Prostate gland (tissue), 2 donors: ENCODE results near the gene UBE2O. TPM values are rescaled to one million over a fixed set of nuclear protein-coding genes. Genes with fewer than 3 reads are reported as not detected.

ENCODE experiments used
- DNase-seq: peaks from one replicate; pipeline ENCODE4 v3.0.0-alpha.2; 2019; ENCODE audit warnings: low spot score
- H3K27ac ChIP-seq, 2 donors: fragments of 200-600 bp; sonication (generic); 2 replicates each; pipeline ENCODE4 v1.5.1; 2017 to 2019
- H3K27me3 ChIP-seq: fragments of 200-600 bp; sonication (generic); replicated peaks from 2 replicates; pipeline ENCODE4 v1.5.1; 2019; ENCODE audit not compliant: insufficient read depth
- H3K36me3 ChIP-seq, 2 donors: fragments of 200-600 bp; sonication (generic); 1 replicate in 1 of 2; 2 replicates in 1 of 2; pipeline versions ENCODE4 v1.5.1 to v1.8.1; 2017 to 2019
- H3K4me1 ChIP-seq: fragments of 200-600 bp; sonication (generic); replicated peaks from 2 replicates; pipeline ENCODE4 v1.5.1; 2019
- H3K4me3 ChIP-seq, 2 donors: fragments of 200-600 bp; sonication (generic); 2 replicates each; pipeline ENCODE4 v1.5.1; 2017 to 2019
- H3K9me3 ChIP-seq: fragments of 200-600 bp; sonication (generic); 2 replicates; pipeline ENCODE4 v1.5.1; 2017
- POLR2A ChIP-seq: fragments of 450-650 bp; IDR thresholded peaks from one replicate; pipeline ENCODE4 v1.6.1; 2016; ENCODE audit warnings: antibody characterized with exemption, mild to moderate bottlenecking
- POLR2AphosphoS5 ChIP-seq: sonication (generic); formaldehyde crosslinking; IDR thresholded peaks from one replicate; pipeline ENCODE4 v1.6.1; 2017; ENCODE audit warnings: antibody characterized with exemption
- WGBS: methylation state at CpG from one replicate; pipeline ENCODE4 v1.1.5; 2018; 5-methylcytosine and 5-hydroxymethylcytosine counted together
- intact Hi-C: fragments of 100-400 bp; cut with DNase I; formaldehyde crosslinking; loops from one replicate; pipeline ENCODE4 v1.14.2; 2022
- total RNA-seq, 2 donors: library from RNA; depleted of rRNA; stranded (reverse); fragments of >200 nt; gene quantifications; one replicate each; pipeline ENCODE4 v1.1.0, GENCODE V29; 2016
- TF ChIP-seq, protein P1 (sequence below), 4 experiments: fragments of 200-600 bp in 2 of 4; fragments of 450-650 bp in 2 of 4; sonication (generic) in 2 of 4; IDR thresholded peaks; 1 replicate in 3 of 4; 2 replicates in 1 of 4; pipeline ENCODE4 v1.5.1; 2016 to 2019; ENCODE audit warnings: antibody characterized with exemption in 4 of 4, mild to moderate bottlenecking in 2 of 4, moderate library complexity in 2 of 4

Gene UBE2O
- total RNA-seq, 2 donors from 2014 or later = 19.9 to 39.8 TPM

DNA sequence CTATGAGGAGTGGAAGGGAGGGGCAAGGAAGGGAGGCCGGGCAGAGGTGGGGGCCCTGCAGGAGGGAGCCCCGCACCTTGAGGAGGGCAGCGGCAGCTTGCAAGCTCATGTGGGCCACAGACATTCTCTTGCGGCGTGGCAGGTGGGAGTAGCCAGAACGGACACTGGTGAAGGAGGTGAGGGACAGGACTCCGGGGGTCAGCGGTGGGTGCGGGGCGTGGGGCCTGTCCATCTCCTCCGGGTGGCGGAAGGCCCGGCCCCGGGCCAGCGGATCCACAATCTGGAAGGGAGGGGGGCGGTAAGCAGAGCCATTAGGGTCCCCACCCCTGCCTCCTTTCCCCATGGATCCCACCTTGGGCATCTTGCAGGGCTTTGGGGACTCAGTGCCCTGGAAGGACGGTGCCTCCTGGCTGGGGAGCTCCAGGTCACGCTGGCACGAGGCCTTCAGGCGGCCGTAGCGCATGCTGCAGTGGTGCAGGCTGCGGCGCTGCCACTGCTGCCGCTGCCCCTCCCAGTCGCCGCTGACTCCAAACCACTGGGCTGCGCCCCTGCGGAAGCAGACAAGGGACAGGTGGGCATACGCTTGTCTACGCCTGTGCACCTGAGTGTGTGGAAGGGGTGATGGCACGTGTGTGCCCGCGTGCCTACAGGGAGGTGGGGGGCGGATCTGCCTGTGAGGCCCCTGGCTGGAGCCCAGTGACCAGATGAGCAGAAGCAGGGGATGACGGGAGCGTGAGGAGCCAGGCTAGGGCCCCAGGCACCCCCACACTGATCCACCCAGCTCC lies 26.0 kb upstream of the UBE2O start:
- WGBS = 91% methylated on average over 36 of the region's 37 CpGs
- no peak for DNase-seq

DNA sequence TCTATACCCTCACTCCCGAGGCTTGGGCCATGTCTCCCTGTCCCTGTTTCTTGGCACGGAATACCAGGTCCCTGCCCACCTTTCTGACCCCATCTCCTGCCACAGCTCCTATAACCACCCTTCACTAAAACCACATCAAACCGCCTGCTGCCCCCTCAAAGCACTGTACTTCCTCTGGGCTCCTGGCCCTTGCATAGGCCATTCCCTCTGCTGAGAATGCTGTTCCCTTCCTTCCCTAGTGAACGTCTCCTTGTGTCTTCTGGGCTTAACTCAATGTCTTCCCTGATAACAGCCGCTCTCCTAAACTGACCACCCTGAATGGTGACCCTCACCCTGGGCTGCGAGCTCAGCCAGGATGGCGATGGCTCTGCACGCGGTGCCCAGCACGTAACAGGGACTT lies 25.1 kb upstream of the UBE2O start:
- intact Hi-C loops = no loop called here
- H3K27ac ChIP-seq = no peak overlapping the region
- H3K36me3 ChIP-seq = no peaks in the 10 kb centered on the region
- no peaks in the 10 kb centered on the region for H3K27me3 ChIP-seq
- DNase-seq = no peak
- TF ChIP-seq, protein P1, sequence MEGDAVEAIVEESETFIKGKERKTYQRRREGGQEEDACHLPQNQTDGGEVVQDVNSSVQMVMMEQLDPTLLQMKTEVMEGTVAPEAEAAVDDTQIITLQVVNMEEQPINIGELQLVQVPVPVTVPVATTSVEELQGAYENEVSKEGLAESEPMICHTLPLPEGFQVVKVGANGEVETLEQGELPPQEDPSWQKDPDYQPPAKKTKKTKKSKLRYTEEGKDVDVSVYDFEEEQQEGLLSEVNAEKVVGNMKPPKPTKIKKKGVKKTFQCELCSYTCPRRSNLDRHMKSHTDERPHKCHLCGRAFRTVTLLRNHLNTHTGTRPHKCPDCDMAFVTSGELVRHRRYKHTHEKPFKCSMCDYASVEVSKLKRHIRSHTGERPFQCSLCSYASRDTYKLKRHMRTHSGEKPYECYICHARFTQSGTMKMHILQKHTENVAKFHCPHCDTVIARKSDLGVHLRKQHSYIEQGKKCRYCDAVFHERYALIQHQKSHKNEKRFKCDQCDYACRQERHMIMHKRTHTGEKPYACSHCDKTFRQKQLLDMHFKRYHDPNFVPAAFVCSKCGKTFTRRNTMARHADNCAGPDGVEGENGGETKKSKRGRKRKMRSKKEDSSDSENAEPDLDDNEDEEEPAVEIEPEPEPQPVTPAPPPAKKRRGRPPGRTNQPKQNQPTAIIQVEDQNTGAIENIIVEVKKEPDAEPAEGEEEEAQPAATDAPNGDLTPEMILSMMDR (IDR thresholded peaks at IDR 0.05) = no peak
- TF ChIP-seq POLR2AphosphoS5 (no peak), POLR2A (no peak)
- no peaks in the 10 kb centered on the region for H3K4me1 ChIP-seq
- H3K9me3 ChIP-seq = no peaks in the 10 kb centered on the region
- no peak overlapping the region for H3K4me3 ChIP-seq
- 90% methylated on average over 10 of the region's 10 CpGs for WGBS

More for the DNA sequence above, 26.0 kb upstream of the UBE2O start:
- Histone ChIP-seq H3K27me3 (no peaks in the 10 kb centered on the region), H3K27ac (no peak overlapping the region), H3K4me3 (no peak overlapping the region), H3K9me3 (no peaks in the 10 kb centered on the region), H3K4me1 (no peaks in the 10 kb centered on the region), H3K36me3 (no peaks in the 10 kb centered on the region)
- intact Hi-C loops = no loop called here
- no peak for TF ChIP-seq POLR2A
- no peak for TF ChIP-seq POLR2AphosphoS5
- TF ChIP-seq, protein P1 (IDR thresholded peaks at IDR 0.05) = no peak

DNA sequence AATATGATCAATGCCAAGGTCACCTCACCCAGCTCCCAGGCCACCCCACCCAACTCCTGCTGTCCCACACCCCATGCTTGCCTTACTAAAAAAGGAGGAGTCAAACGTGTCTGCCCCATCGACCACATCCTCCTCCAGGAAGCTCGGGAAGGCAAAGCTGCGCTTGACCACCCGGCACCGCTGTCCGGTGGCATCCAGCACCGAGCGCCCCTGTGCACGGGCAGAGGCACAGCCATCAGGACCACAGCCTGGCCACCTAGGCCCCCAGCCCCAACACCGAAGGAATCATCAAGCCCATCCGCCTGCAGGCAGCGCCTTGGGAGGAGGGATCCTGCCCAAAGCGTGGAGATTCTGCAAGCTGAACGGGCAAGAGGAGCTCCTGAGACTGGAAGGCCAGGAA lies 24.6 kb upstream of the UBE2O start:
- H3K4me1 ChIP-seq = no peaks in the 10 kb centered on the region
- H3K27ac ChIP-seq = no peak overlapping the region
- H3K9me3 ChIP-seq = no peaks in the 10 kb centered on the region
- H3K4me3 ChIP-seq = no peak overlapping the region
- WGBS = 90% methylated on average over 15 of the region's 15 CpGs
- intact Hi-C loops = no loop called here
- DNase-seq = no peak
- TF ChIP-seq, protein P1 (IDR thresholded peaks at IDR 0.05) = no peak
- TF ChIP-seq POLR2A (no peak), POLR2AphosphoS5 (no peak)
- no peaks in the 10 kb centered on the region for H3K36me3 ChIP-seq
- H3K27me3 ChIP-seq = no peaks in the 10 kb centered on the region

DNA sequence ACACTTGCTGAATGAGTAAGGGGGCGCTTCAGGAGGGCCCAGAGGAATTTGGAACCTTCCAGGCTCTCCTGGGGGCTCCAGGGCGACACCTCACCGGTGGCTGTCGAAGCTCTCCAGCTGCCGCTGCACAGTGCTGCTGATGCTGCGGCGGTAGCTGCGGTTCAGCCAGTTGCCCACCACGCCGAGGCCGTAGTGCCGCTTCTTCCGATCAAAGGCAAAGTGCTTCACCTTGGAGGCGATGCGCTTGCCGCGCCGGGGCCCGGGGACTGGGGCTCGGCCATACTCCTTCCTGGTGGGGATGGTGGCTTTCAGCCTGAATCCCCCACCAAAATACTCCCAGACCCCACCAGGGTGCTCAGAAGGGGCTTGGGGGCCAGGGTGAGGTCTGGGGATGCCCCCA lies 23.8 kb upstream of the UBE2O start:
- Histone ChIP-seq H3K4me3 (no peak overlapping the region), H3K36me3 (no peaks in the 10 kb centered on the region), H3K9me3 (no peaks in the 10 kb centered on the region), H3K4me1 (no peaks in the 10 kb centered on the region), H3K27me3 (no peaks in the 10 kb centered on the region), H3K27ac (no peak overlapping the region)
- TF ChIP-seq, protein P1 (IDR thresholded peaks at IDR 0.05) = no peak
- TF ChIP-seq POLR2A (no peak), POLR2AphosphoS5 (no peak)
- 96% methylated on average over 16 of the region's 20 CpGs for WGBS
- intact Hi-C loops = no loop called here
- no peak for DNase-seq

DNA sequence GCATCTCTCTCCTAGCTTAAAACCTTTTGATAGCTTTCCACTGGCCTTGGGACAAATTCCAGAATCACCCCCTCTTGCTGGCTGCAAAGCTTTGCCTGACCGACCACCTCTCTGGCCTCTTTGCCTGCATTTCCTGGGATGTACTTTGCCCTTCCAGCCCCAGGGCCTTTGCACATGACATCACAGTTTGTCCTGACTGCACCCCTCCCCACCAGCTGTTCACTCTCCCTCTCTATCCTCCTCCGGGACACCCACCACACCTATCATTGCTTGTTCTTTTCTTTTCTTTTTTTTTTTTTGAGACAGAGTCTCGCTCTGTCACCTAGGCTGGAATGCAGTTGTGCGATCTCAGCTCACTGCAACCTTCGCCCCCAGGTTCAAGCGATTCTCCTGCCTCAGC lies 22.4 kb upstream of the UBE2O start:
- Histone ChIP-seq H3K27me3 (no peaks in the 10 kb centered on the region), H3K4me1 (no peaks in the 10 kb centered on the region), H3K36me3 (no peaks in the 10 kb centered on the region), H3K27ac (no peak overlapping the region), H3K4me3 (no peak overlapping the region), H3K9me3 (no peaks in the 10 kb centered on the region)
- intact Hi-C loops = no loop called here
- no peak for TF ChIP-seq POLR2AphosphoS5
- no peak for TF ChIP-seq POLR2A
- 96% methylated on average over 6 of the region's 6 CpGs for WGBS
- DNase-seq = no peak
